Myocyte (in vitro differentiated cells): Measurements from ENCODE around the gene PDILT. TPM values are rescaled to one million over a fixed set of nuclear protein-coding genes. Genes with fewer than 3 reads are reported as not detected.

Experiments used
- total RNA-seq: library from RNA; depleted of rRNA; stranded (reverse); fragments of >200 nt; gene quantifications from 2 replicates; pipeline ENCODE4 v1.2.3, GENCODE V29; 2014

PDILT gene
- total RNA-seq, 1 donor from 2014 or later = not detected

Other genes starting within 250 kb of the PDILT start
- gene GP2, start 77.2 kb downstream of the PDILT start, total RNA-seq = not detected in 2 replicates
- gene UMOD, start 52.0 kb downstream of the PDILT start, total RNA-seq = not detected in 2 replicates
- 2.0 and 2.7 TPM in 2 replicates for gene ACSM5, start 4.8 kb upstream of the PDILT start, total RNA-seq
- gene ACSM2A, start 46.8 kb upstream of the PDILT start, total RNA-seq = not detected in 2 replicates
- gene ACSM2B, start 171.6 kb upstream of the PDILT start, total RNA-seq = not detected in 2 replicates